Endothelial cell of umbilical vein (primary cell): Measurements from ENCODE around the gene C1QC. TPM values are rescaled to one million over a fixed set of nuclear protein-coding genes. Genes with fewer than 3 reads are reported as not detected.

Experiments used
- BruUV-seq: library from RNA; stranded (reverse); fragments of 400-500 nt; replicated peaks from 2 replicates; lab custom pipeline; 2021; lab: Mats Ljungman, UMichigan
- CTCF ChIA-PET: fragments of 300-600, 350-600 bp; sonication (Branson Sonifier 250); formaldehyde crosslinking; loops from one replicate; lab custom pipeline; 2021; ENCODE audit warnings: antibody characterized with exemption, inconsistent platforms; lab: Charles Lee
- POLR2A ChIA-PET: fragments of 300-600, 350-600 bp; sonication (Branson Sonifier 250); formaldehyde crosslinking; loops from one replicate; lab custom pipeline; 2021; ENCODE audit warnings: antibody characterized with exemption, inconsistent platforms; lab: Charles Lee
- DNase-seq: peaks from one replicate; pipeline ENCODE4 v3.0.0-alpha.2; 2011; ENCODE audit warnings: low read depth, low spot score
- FAIRE-seq: peaks from 2 replicates; lab custom pipeline; 2011; peaks lifted over from hg19 to GRCh38; lab: Jason Lieb, UNC
- H2AFZ ChIP-seq: 2 replicates; pipeline ENCODE4 v1.6.0; 2012; ENCODE audit warnings: low read depth, low read length, control low read depth, inconsistent platforms
- H3K27ac ChIP-seq: 2 replicates; pipeline ENCODE4 v1.5.1; 2011; ENCODE audit warnings: low read depth, mild to moderate bottlenecking, control low read depth, low read length, moderate library complexity; ENCODE audit not compliant: insufficient read depth
- H3K27me3 ChIP-seq, 2 experiments: 2 replicates each; pipeline versions ENCODE4 v1.6.0 to v1.6.1; 2011; ENCODE audit warnings: low read length in 2 of 2, mixed read lengths in 1 of 2; ENCODE audit not compliant: control insufficient read depth in 2 of 2, insufficient read depth in 2 of 2
- H3K36me3 ChIP-seq, 2 experiments: 2 replicates in 1 of 2; 3 replicates in 1 of 2; pipeline ENCODE4 v1.5.1; 2011; ENCODE audit warnings: low read length in 2 of 2, mild to moderate bottlenecking in 1 of 2, moderate library complexity in 1 of 2; ENCODE audit not compliant: control insufficient read depth in 2 of 2, insufficient read depth in 2 of 2; ENCODE audit errors: extremely low read depth in 1 of 2
- H3K4me1 ChIP-seq: 3 replicates; pipeline ENCODE4 v1.5.1; 2011; ENCODE audit warnings: mild to moderate bottlenecking, low read length; ENCODE audit not compliant: control insufficient read depth, insufficient read depth; ENCODE audit errors: extremely low read depth
- H3K4me2 ChIP-seq: 2 replicates; pipeline ENCODE4 v1.6.1; 2011; ENCODE audit warnings: low read length, control low read depth, mixed read lengths; ENCODE audit not compliant: insufficient read depth
- H3K4me3 ChIP-seq, 3 experiments: fragments of 200-600 bp in 1 of 3; sonication (generic), shearing (Covaris generic) in 1 of 3; replicated peaks in 1 of 3; 2 replicates each; pipeline ENCODE4 v1.5.1; 2011 to 2016; ENCODE audit warnings: control low read depth in 3 of 3, low read length in 3 of 3, mild to moderate bottlenecking in 2 of 3, inconsistent platforms in 1 of 3, low read depth in 1 of 3, moderate library complexity in 1 of 3; ENCODE audit not compliant: insufficient read depth in 1 of 3
- H3K79me2 ChIP-seq: 2 replicates; pipeline ENCODE4 v1.6.0; 2012; ENCODE audit warnings: low read length, inconsistent platforms; ENCODE audit not compliant: control insufficient read depth, insufficient read depth
- H3K9ac ChIP-seq: replicated peaks from 2 replicates; pipeline ENCODE3; 2011; ENCODE audit warnings: low read length, control low read depth; ENCODE audit not compliant: insufficient read depth; ENCODE audit errors: extremely low read depth
- H3K9me1 ChIP-seq: replicated peaks from 3 replicates; pipeline ENCODE4 v1.6.0; 2011; ENCODE audit warnings: mild to moderate bottlenecking, low read length; ENCODE audit not compliant: control insufficient read depth, insufficient read depth; ENCODE audit errors: extremely low read depth
- H3K9me3 ChIP-seq: replicated peaks from 2 replicates; pipeline ENCODE4 v1.5.1; 2012; ENCODE audit warnings: low read length, inconsistent platforms; ENCODE audit not compliant: control insufficient read depth, insufficient read depth
- H4K20me1 ChIP-seq: replicated peaks from 2 replicates; pipeline ENCODE3; 2011; ENCODE audit warnings: mild to moderate bottlenecking, low read length; ENCODE audit not compliant: control insufficient read depth, insufficient read depth; ENCODE audit errors: extremely low read depth
- EZH2 ChIP-seq: IDR thresholded peaks from 2 replicates; pipeline ENCODE4 v1.6.1; 2012; ENCODE audit warnings: borderline replicate concordance, low read depth, mild to moderate bottlenecking, moderate library complexity, low read length, inconsistent platforms; ENCODE audit not compliant: severe bottlenecking
- FOS ChIP-seq: IDR thresholded peaks from 2 replicates; pipeline ENCODE4 v1.6.1; 2011; ENCODE audit warnings: mild to moderate bottlenecking, low read length, moderate library complexity, borderline replicate concordance; ENCODE audit not compliant: insufficient read depth
- GATA2 ChIP-seq: IDR thresholded peaks from 2 replicates; pipeline ENCODE4 v1.7.0; 2011; ENCODE audit warnings: low read depth, mild to moderate bottlenecking, moderate library complexity, mixed read lengths, low read length; ENCODE audit not compliant: insufficient read length, insufficient read depth
- JUN ChIP-seq: IDR thresholded peaks from 2 replicates; pipeline ENCODE4 v1.6.1; 2011; ENCODE audit warnings: borderline replicate concordance, low read depth; ENCODE audit not compliant: insufficient read length, insufficient read depth
- MYC ChIP-seq: IDR thresholded peaks from one replicate; pipeline ENCODE4 v1.6.1; 2011; ENCODE audit warnings: mild to moderate bottlenecking, low read depth, low read length
- POLR2A ChIP-seq: IDR thresholded peaks from 2 replicates; pipeline ENCODE4 v1.6.1; 2012; ENCODE audit warnings: low read depth, mild to moderate bottlenecking, control low read depth, low read length
- POLR2AphosphoS5 ChIP-seq: IDR thresholded peaks from 2 replicates; pipeline ENCODE4 v1.6.1; 2012; ENCODE audit warnings: low read depth, mild to moderate bottlenecking, control low read depth, low read length, moderate library complexity; ENCODE audit not compliant: insufficient read depth
- dilution Hi-C: fragments of 300-500 bp; cut with MboI; formaldehyde crosslinking; loops from one replicate; pipeline ENCODE4 v1.15.0; 2019; ENCODE audit warnings: low sequenced_read_pairs; ENCODE audit not compliant: extremely low pct_ligation_motif_present
- intact Hi-C: fragments of 100-400 bp; cut with micrococcal nuclease; formaldehyde crosslinking; loops from one replicate; pipeline ENCODE4 v1.10.0; 2022
- polyA plus RNA-seq, 4 experiments: library from polyadenylated mRNA; depleted of rRNA in 3 of 4; stranded (reverse) in 3 of 4; unstranded in 1 of 4; fragments of >200 nt; gene quantifications; 2 replicates each; pipeline versions ENCODE4 v1.2.1 to v1.2.3, GENCODE V29; 2011 to 2012; ENCODE audit warnings: missing spikeins in 1 of 4
- total RNA-seq: library from RNA; stranded (reverse); gene quantifications from 2 replicates; pipeline ENCODE4 v1.2.3, GENCODE V29; 2021
- TF ChIP-seq, protein P1 (sequence below): IDR thresholded peaks from 2 replicates; pipeline ENCODE4 v1.6.1; 2011; ENCODE audit not compliant: insufficient read depth, insufficient read length
- TF ChIP-seq, protein P2 (sequence below), 2 donors: IDR thresholded peaks; 1 replicate in 1 of 2; 2 replicates in 1 of 2; pipeline ENCODE4 v1.5.1; 2011; ENCODE audit warnings: low read length in 2 of 2, mild to moderate bottlenecking in 2 of 2, moderate library complexity in 2 of 2, control low read depth in 1 of 2, inconsistent platforms in 1 of 2, low read depth in 1 of 2; ENCODE audit not compliant: insufficient read depth in 1 of 2; ENCODE audit errors: extremely low read depth in 1 of 2

The C1QC gene
- total and polyA plus RNA-seq, 2 donors (not counting 3 experiments of a cell fraction or from before 2014, with no cell fraction given) = not detected

DNA sequence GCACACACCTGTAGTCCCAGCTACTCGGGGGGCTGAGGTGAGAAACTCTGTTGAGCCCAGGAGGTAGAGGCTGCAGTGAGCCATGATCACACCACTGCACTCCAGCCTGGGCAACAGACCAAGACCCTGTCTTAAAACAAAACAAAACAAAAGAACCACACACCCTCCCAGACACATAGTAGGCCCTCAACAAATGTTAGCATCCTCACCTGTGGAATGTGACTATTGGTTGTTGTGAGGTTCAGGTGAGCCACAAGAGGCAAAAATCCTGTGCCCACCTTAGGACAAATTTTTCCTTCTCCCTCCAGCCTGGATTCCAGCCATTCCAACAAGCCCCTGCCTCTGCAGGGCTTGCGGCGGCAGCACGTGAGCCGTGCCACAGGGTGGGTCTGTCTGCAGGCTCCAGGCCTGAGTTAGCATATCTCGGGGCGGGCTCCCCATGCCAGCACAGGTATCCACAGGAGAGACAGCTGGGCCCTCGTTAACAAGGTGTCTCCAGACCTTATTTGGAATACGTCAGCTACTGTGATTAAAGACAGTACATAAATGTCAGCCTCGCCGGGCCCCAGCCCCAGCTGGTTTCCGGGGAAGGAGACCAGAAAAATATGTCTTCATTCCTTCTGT lies 27.0 kb downstream of the C1QC start:
- FAIRE-seq = no peak
- Histone ChIP-seq H3K9me1 (no peaks in the 10 kb centered on the region), H3K36me3 (no peaks in the 10 kb centered on the region), H2AFZ (no peak overlapping the region), H3K27ac (no peak overlapping the region), H3K79me2 (no peaks in the 10 kb centered on the region), H3K27me3 (peaks cover 15 to 18% of the 10 kb centered on the region in 2 experiments), H3K4me1 (no peaks in the 10 kb centered on the region), H3K9ac (no peak overlapping the region), H4K20me1 (no peaks in the 10 kb centered on the region), H3K4me2 (no peak overlapping the region), H3K4me3 (no peak overlapping the region), H3K9me3 (no peaks in the 10 kb centered on the region)
- no TSS peak for BruUV-seq
- intact Hi-C loops = no loop called here
- dilution Hi-C loops = loop anchor here (25.0 kb wide), 1 partner anchor 292 kb away; the partner anchor contains the start of gene LACTBL1
- no peak for DNase-seq
- ChIA-PET CTCF (interaction anchor here (1.7 to 4.8 kb wide), 2 partner anchors 260 to 295 kb away, joined by 6 to 55 read pairs; no protein-coding TSS in a partner anchor), POLR2A (interaction anchor here (0.6 kb wide), 1 partner anchor 321 kb away, joined by 5 read pairs; no protein-coding TSS in a partner anchor)
- TF ChIP-seq, protein P1, sequence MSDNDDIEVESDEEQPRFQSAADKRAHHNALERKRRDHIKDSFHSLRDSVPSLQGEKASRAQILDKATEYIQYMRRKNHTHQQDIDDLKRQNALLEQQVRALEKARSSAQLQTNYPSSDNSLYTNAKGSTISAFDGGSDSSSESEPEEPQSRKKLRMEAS = no peak
- no peak for TF ChIP-seq FOS
- no peak for TF ChIP-seq EZH2
- no peak for TF ChIP-seq GATA2
- TF ChIP-seq POLR2AphosphoS5 = no peak
- TF ChIP-seq JUN = no peak
- TF ChIP-seq, protein P2, sequence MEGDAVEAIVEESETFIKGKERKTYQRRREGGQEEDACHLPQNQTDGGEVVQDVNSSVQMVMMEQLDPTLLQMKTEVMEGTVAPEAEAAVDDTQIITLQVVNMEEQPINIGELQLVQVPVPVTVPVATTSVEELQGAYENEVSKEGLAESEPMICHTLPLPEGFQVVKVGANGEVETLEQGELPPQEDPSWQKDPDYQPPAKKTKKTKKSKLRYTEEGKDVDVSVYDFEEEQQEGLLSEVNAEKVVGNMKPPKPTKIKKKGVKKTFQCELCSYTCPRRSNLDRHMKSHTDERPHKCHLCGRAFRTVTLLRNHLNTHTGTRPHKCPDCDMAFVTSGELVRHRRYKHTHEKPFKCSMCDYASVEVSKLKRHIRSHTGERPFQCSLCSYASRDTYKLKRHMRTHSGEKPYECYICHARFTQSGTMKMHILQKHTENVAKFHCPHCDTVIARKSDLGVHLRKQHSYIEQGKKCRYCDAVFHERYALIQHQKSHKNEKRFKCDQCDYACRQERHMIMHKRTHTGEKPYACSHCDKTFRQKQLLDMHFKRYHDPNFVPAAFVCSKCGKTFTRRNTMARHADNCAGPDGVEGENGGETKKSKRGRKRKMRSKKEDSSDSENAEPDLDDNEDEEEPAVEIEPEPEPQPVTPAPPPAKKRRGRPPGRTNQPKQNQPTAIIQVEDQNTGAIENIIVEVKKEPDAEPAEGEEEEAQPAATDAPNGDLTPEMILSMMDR (IDR thresholded peaks at IDR 0.05; ENCODE audit: extremely low read depth in 1 of 2, insufficient read depth in 1 of 2, low read depth in 1 of 2, low read length in 2 of 2) = no peak
- no peak for TF ChIP-seq MYC
- TF ChIP-seq POLR2A = no peak
